VCaP (cell line): ENCODE results near the gene VWA8.
"Not testable (repeated sequence)": the region's sequence is repeated elsewhere in the genome, so short reads cannot be mapped to it uniquely, and the experiment has no call there.

ENCODE experiments used
- H3K27ac ChIP-seq: fragments of 450-650 bp; 2 replicates; pipeline ENCODE4 v1.5.1; 2017
- TF ChIP-seq, protein P1 (sequence below): fragments of 450-650 bp; conservative IDR thresholded peaks from 2 replicates; pipeline ENCODE4 v1.5.1; 2017; ENCODE audit warnings: mild to moderate bottlenecking, moderate library complexity

VWA8 gene

GRCh38 chr13:41925014-41925413 is 35.9 kb downstream of the VWA8 start:
- TF ChIP-seq, protein P1, sequence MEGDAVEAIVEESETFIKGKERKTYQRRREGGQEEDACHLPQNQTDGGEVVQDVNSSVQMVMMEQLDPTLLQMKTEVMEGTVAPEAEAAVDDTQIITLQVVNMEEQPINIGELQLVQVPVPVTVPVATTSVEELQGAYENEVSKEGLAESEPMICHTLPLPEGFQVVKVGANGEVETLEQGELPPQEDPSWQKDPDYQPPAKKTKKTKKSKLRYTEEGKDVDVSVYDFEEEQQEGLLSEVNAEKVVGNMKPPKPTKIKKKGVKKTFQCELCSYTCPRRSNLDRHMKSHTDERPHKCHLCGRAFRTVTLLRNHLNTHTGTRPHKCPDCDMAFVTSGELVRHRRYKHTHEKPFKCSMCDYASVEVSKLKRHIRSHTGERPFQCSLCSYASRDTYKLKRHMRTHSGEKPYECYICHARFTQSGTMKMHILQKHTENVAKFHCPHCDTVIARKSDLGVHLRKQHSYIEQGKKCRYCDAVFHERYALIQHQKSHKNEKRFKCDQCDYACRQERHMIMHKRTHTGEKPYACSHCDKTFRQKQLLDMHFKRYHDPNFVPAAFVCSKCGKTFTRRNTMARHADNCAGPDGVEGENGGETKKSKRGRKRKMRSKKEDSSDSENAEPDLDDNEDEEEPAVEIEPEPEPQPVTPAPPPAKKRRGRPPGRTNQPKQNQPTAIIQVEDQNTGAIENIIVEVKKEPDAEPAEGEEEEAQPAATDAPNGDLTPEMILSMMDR: no peak
- no peak overlapping the region for H3K27ac ChIP-seq

- not testable (repeated sequence) for H3K27ac ChIP-seq
Observed at GRCh38 chr13:41922894-41923293, 38.0 kb downstream of the VWA8 start.

GRCh38 chr13:41919741-41920487 is 41.0 kb downstream of the VWA8 start:
- no peak overlapping the region for H3K27ac ChIP-seq
- TF ChIP-seq, protein P1: no peak

GRCh38 chr13:41919031-41919740 is 41.7 kb downstream of the VWA8 start:
- TF ChIP-seq, protein P1: no peak
- H3K27ac ChIP-seq: no peak overlapping the region

DNA sequence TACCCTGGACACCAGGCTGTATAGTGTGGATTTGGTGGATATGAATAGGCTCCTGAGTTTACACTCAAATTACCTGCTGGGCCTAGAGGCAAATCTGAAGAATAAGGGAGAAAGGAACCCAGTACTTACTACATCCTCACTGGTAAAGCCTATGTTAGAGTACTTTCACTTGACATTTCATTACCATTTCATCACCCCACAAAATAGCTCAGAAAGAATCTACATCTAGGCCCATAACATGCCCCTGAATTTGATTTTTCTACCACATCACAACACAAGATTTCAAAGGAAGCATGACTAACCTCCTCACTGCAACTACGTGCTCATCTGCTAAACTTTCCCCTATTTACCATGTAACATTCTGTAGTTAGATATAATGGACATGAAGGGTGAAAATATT is 43.3 kb downstream of the VWA8 start:
- TF ChIP-seq, protein P1: no peak
- no peak overlapping the region for H3K27ac ChIP-seq

DNA sequence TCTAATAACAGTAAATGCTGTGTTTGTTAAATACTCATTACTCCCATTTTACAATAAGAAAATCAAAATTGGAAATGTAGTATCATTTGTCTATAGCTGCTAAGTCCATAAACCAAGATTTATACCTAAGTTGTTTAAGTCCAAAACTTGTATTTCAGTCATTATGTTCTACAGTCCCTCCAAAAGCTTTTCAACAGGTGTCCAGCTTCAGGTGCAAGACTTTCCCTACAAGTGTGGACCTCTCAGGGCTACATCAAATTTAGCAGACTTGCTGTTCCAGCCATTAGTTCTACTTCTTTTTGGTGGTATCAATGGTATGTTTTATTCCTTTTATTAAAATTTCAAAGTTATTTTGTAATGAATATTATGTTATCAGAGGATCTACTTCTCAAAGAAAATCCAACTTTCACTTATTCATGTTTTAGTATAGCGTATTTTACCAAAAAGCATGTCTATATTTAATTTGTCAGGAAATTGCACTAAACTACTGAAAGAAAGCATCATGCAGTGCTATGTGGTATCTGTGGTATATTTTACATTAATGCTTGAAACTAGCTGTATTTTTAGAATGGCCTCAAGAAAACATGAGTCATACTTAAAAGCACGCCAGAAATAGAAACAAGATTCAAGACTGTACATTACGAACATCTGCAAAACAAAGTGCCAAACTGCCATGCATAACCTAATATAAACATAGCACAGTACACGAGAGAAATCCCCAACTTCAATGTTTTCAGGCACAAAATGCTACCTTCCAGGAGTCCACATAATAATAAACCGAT is 44.5 kb downstream of the VWA8 start:
- TF ChIP-seq, protein P1: no peak
- no peak overlapping the region for H3K27ac ChIP-seq

- H3K27ac ChIP-seq: no peak overlapping the region
- TF ChIP-seq, protein P1: no peak
Observed at GRCh38 chr13:41915081-41915480, 45.8 kb downstream of the VWA8 start.
